ENCODE results near the gene ESYT2.

ESYT2 gene

DNA sequence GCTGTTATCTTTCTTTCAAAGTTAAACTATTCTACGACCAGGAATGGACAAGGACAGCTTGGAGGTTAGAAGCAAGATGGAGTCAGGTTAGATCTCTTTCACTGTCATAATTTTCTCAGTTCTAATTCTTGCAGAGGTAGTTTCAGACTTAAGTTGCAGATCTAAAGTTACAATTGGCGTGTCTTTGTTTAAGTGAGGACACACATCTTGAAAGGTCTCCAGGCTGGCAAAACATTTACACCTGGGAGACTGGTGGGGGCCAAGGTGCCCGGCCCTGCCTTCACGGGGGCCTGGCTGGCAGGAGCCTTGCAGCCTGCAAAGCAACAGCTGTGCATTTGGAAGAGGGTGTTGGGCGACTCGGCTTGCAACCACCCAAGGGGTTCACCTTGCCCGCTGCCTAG lies 25.4 kb upstream of the ESYT2 start:
- TF ChIP-seq, protein P1, sequence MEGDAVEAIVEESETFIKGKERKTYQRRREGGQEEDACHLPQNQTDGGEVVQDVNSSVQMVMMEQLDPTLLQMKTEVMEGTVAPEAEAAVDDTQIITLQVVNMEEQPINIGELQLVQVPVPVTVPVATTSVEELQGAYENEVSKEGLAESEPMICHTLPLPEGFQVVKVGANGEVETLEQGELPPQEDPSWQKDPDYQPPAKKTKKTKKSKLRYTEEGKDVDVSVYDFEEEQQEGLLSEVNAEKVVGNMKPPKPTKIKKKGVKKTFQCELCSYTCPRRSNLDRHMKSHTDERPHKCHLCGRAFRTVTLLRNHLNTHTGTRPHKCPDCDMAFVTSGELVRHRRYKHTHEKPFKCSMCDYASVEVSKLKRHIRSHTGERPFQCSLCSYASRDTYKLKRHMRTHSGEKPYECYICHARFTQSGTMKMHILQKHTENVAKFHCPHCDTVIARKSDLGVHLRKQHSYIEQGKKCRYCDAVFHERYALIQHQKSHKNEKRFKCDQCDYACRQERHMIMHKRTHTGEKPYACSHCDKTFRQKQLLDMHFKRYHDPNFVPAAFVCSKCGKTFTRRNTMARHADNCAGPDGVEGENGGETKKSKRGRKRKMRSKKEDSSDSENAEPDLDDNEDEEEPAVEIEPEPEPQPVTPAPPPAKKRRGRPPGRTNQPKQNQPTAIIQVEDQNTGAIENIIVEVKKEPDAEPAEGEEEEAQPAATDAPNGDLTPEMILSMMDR (IDR thresholded peaks at IDR 0.05; ENCODE audit: control insufficient read depth, insufficient read depth, low read depth, low read length, missing control alignments), result no peak
- H3K4me3 ChIP-seq (ENCODE audit: control insufficient read depth, low read depth, low read length), result no peak overlapping the region
- DNase-seq (ENCODE audit: low read depth), result no peak

DNA sequence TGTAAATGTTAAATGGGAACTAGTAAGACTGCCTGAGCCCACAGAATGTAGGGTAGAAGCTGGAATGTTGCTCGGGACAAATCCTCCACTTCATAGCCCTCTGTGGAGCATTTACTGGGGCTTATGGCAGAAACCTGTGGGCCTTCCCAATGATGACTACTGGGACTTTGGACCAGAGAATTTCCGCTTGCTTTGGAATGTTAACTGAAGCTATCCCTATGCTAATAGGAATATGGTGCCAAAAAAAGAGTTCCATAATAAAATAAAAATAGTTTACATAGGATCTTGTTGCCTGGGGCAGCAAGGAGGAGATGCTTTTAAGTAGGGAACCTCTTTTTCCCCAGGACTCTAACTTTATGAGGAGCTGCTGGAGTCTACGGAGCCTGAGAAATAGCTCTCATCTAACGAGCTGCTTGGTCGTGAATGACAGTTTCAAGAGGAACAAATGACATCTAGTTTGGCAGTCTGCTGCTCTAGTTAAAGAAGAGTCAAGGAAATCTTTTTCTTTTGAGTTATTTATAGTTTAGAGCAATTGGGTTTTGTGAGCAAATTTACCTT lies 21.3 kb upstream of the ESYT2 start:
- no peak for DNase-seq (ENCODE audit: low read depth)
- TF ChIP-seq, protein P1 (IDR thresholded peaks at IDR 0.05; ENCODE audit: control insufficient read depth, insufficient read depth, low read depth, low read length, missing control alignments), result no peak
- no peak overlapping the region for H3K4me3 ChIP-seq (ENCODE audit: control insufficient read depth, low read depth, low read length)

- no peak overlapping the region for H3K4me3 ChIP-seq (ENCODE audit: control insufficient read depth, low read depth, low read length)
- no peak for DNase-seq (ENCODE audit: low read depth)
- TF ChIP-seq, protein P1 (IDR thresholded peaks at IDR 0.05; ENCODE audit: control insufficient read depth, insufficient read depth, low read depth, low read length, missing control alignments), result no peak
Observed at GRCh38 chr7:158849768-158850544, 20.6 kb upstream of the ESYT2 start.

GRCh38 chr7:158849442-158849767 lies 20.1 kb upstream of the ESYT2 start:
- no peak overlapping the region for H3K4me3 ChIP-seq (ENCODE audit: control insufficient read depth, low read depth, low read length)
- no peak for DNase-seq (ENCODE audit: low read depth)
- TF ChIP-seq, protein P1 (IDR thresholded peaks at IDR 0.05; ENCODE audit: control insufficient read depth, insufficient read depth, low read depth, low read length, missing control alignments), result no peak

DNA sequence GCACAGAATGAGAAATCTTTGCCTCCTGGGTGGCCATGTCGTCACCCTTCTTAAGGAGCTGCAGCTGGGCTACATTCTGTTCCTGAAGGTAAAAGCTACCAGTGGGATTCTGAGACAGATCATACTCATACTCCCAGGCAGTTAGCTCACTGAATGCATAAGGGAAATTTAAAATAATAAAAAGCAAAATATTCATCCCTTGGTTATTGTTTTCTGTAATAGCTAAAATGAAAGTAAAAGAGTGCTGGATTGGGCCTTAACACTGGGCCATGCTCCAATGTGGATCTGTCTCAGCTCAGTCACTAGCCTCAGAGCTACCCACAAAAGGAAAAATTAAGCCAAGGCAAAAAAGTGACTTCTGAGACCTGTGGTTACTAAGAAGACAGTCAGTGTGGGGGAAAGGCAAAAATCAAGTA lies 18.1 kb upstream of the ESYT2 start:
- TF ChIP-seq, protein P1 (IDR thresholded peaks at IDR 0.05; ENCODE audit: control insufficient read depth, insufficient read depth, low read depth, low read length, missing control alignments), result no peak
- H3K4me3 ChIP-seq (ENCODE audit: control insufficient read depth, low read depth, low read length), result no peak overlapping the region
- DNase-seq (ENCODE audit: low read depth), result no peak

GRCh38 chr7:158846304-158846703 lies 17.0 kb upstream of the ESYT2 start:
- H3K4me3 ChIP-seq (ENCODE audit: control insufficient read depth, low read depth, low read length), result no peak overlapping the region
- TF ChIP-seq, protein P1 (IDR thresholded peaks at IDR 0.05; ENCODE audit: control insufficient read depth, insufficient read depth, low read depth, low read length, missing control alignments), result no peak
- no peak for DNase-seq (ENCODE audit: low read depth)
